Kidney (tissue), 14 donors: ENCODE data around the gene FTH1. TPM values are rescaled to one million over a fixed set of nuclear protein-coding genes. Genes with fewer than 3 reads are reported as not detected.

Source experiments
- DNase-seq, 5 donors: peaks; one replicate each; pipeline ENCODE4 v3.0.0-alpha.2; 2013 to 2020
- FAIRE-seq: peaks from 2 replicates; lab custom pipeline; 2012; peaks lifted over from hg19 to GRCh38; lab: Jason Lieb, UNC
- H3K27ac ChIP-seq, 2 donors: one replicate each; pipeline ENCODE4 v1.7.0; 2013; ENCODE audit warnings: low read depth in 2 of 2, low read length in 2 of 2, inconsistent platforms in 1 of 2
- H3K27me3 ChIP-seq: one replicate; pipeline ENCODE4 v1.7.1; 2013; ENCODE audit warnings: low read length, inconsistent platforms; ENCODE audit not compliant: control insufficient read depth, insufficient read depth
- H3K36me3 ChIP-seq, 3 donors: one replicate each; pipeline versions ENCODE4 v1.7.0 to v1.7.1; 2013; ENCODE audit warnings: low read length in 3 of 3, control low read depth in 1 of 3, inconsistent platforms in 1 of 3; ENCODE audit not compliant: insufficient read depth in 3 of 3, control insufficient read depth in 2 of 3
- H3K4me1 ChIP-seq, 3 donors: one replicate each; pipeline versions ENCODE4 v1.7.0 to v1.7.1; 2013; ENCODE audit warnings: low read length in 3 of 3, inconsistent platforms in 1 of 3, low read depth in 1 of 3; ENCODE audit not compliant: control insufficient read depth in 2 of 3, insufficient read depth in 2 of 3
- H3K4me3 ChIP-seq, 3 donors: one replicate each; pipeline versions ENCODE4 v1.7.0 to v1.8.1; 2013; ENCODE audit warnings: low read length in 3 of 3, control low read depth in 1 of 3, inconsistent platforms in 1 of 3
- H3K9ac ChIP-seq, 3 donors: one replicate each; pipeline versions ENCODE4 v1.7.0 to v1.7.1; 2013; ENCODE audit warnings: low read length in 3 of 3, control low read depth in 1 of 3, inconsistent platforms in 1 of 3
- H3K9me3 ChIP-seq, 3 donors: one replicate each; pipeline versions ENCODE4 v1.7.0 to v1.7.1; 2013; ENCODE audit warnings: low read length in 3 of 3, control low read depth in 1 of 3, inconsistent platforms in 1 of 3; ENCODE audit not compliant: control insufficient read depth in 2 of 3, insufficient read depth in 1 of 3
- intact Hi-C: fragments of 100-400 bp; cut with DNase I; formaldehyde crosslinking; loops from one replicate; pipeline ENCODE4 v1.11.1; 2022
- polyA plus RNA-seq: library from polyadenylated mRNA; stranded (reverse); fragments of 350-450 nt; fragmentation: Illumina TruSeq; extraction: RNeasy Lipid Tissue Mini Kit (QIAGEN cat#74804); gene quantifications from one replicate; pipeline ENCODE4 v1.2.3, GENCODE V29; 2014; ENCODE audit warnings: low read depth, low replicate concordance; ENCODE audit not compliant: insufficient read depth
- total RNA-seq: library from RNA; stranded (reverse); fragmentation: NEBNext Ultra II Directional; extraction: Animal tissue kit (Norgen Biotek cat#: 25700); gene quantifications from one replicate; pipeline ENCODE4 v1.2.1, GENCODE V29; 2021
- TF ChIP-seq, protein P1 (sequence below): IDR thresholded peaks from 3 replicates; pipeline ENCODE4 v1.5.1; 2012; ENCODE audit warnings: mild to moderate bottlenecking, moderate library complexity, borderline replicate concordance; ENCODE audit not compliant: insufficient read depth; ENCODE audit errors: extremely low read depth
- donor health status: control.
- donor health status: control.
- donor health status: control.
- donor health status: control.
- donor health status: control.
- donor health status: DM: yes; HTN: yes; CAD: no.
- donor health status: Normal renal cell carcinoma (clear cell type).

Gene FTH1
- total and polyA plus RNA-seq, 2 donors from 2014 or later, result 3,221 to 7,914 TPM

DNA sequence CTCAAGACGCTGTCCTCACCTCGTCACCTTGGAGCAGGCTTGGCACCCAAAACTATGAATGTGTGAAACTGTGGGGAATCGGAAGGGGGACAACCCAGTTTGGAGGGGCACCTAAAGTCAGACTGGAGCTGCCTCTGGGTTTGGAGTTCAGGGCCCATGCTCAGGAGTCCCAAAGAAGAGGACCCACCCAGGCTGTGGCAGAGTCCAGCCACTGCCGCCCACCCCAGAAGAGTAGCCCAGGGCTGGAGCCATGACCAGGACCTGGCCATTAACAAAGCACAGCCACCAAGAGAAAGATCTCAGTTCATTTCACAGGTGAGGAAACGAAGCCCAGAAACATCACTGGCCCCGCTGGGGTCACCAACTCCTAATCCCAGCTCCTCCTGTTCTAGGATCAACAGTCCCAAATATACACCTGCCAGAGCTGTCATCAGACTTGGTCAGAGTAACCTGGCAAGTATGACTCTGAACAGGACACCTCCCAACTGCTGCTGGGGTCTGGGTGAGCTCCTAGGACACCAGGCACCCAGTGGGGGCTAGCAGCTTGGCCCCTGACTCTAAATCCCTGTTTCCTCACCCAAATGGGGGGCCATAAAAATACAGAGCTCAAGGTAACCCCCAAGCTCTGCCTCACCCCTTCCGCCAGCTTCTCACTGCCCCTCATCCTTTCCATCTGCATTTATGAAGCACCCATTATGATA, 52.8 kb downstream of the FTH1 start:
- Histone ChIP-seq H3K27me3 (no peaks in the 10 kb centered on the region), H3K4me1 (peaks cover 0 to 22% (median 5%) of the 10 kb centered on the region in 3 donors), H3K4me3 (no peak overlapping the region), H3K27ac (no peak overlapping the region), H3K9ac (no peak overlapping the region), H3K9me3 (no peaks in the 10 kb centered on the region), H3K36me3 (no peaks in the 10 kb centered on the region)
- FAIRE-seq (no peak), DNase-seq (no peak)
- TF ChIP-seq, protein P1, sequence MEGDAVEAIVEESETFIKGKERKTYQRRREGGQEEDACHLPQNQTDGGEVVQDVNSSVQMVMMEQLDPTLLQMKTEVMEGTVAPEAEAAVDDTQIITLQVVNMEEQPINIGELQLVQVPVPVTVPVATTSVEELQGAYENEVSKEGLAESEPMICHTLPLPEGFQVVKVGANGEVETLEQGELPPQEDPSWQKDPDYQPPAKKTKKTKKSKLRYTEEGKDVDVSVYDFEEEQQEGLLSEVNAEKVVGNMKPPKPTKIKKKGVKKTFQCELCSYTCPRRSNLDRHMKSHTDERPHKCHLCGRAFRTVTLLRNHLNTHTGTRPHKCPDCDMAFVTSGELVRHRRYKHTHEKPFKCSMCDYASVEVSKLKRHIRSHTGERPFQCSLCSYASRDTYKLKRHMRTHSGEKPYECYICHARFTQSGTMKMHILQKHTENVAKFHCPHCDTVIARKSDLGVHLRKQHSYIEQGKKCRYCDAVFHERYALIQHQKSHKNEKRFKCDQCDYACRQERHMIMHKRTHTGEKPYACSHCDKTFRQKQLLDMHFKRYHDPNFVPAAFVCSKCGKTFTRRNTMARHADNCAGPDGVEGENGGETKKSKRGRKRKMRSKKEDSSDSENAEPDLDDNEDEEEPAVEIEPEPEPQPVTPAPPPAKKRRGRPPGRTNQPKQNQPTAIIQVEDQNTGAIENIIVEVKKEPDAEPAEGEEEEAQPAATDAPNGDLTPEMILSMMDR, result no peak
- intact Hi-C loops, result no loop called here

Other genes with a start within 250 kb of the FTH1 start
- gene MYRF, start 215.0 kb downstream of the FTH1 start, total RNA-seq, result 36.3 TPM
- 6.0 TPM for gene MYRF, start 215.0 kb downstream of the FTH1 start, polyA plus RNA-seq
- 92.1 TPM for gene TMEM258, start 175.0 kb downstream of the FTH1 start, total RNA-seq
- gene TMEM258, start 175.0 kb downstream of the FTH1 start, polyA plus RNA-seq, result 228 TPM
- gene FEN1, start 174.7 kb downstream of the FTH1 start, total RNA-seq, result 8.8 TPM
- 8.5 TPM for gene FEN1, start 174.7 kb downstream of the FTH1 start, polyA plus RNA-seq
- gene FADS1, start 150.6 kb downstream of the FTH1 start, total RNA-seq, result 19.5 TPM
- gene FADS1, start 150.6 kb downstream of the FTH1 start, polyA plus RNA-seq, result 6.7 TPM
- gene FADS2, start 139.3 kb downstream of the FTH1 start, total RNA-seq, result 49.2 TPM
- 9.8 TPM for gene FADS2, start 139.3 kb downstream of the FTH1 start, polyA plus RNA-seq
- 58.2 TPM for gene FADS3, start 76.1 kb downstream of the FTH1 start, total RNA-seq
- 20.5 TPM for gene FADS3, start 76.1 kb downstream of the FTH1 start, polyA plus RNA-seq
- 14.6 TPM for gene RAB3IL1, start 50.1 kb downstream of the FTH1 start, total RNA-seq
- 27.8 TPM for gene RAB3IL1, start 50.1 kb downstream of the FTH1 start, polyA plus RNA-seq
- gene BEST1, start 17.3 kb downstream of the FTH1 start, total RNA-seq, result 7.1 TPM
- 0.62 TPM for gene BEST1, start 17.3 kb downstream of the FTH1 start, polyA plus RNA-seq
- gene INCENP, start 156.4 kb upstream of the FTH1 start, total RNA-seq, result 17.5 TPM
- 2.9 TPM for gene INCENP, start 156.4 kb upstream of the FTH1 start, polyA plus RNA-seq
- gene SCGB1D1, start 222.6 kb upstream of the FTH1 start, total RNA-seq, result not detected
- not detected for gene SCGB1D1, start 222.6 kb upstream of the FTH1 start, polyA plus RNA-seq
- 2.2 TPM for gene SCGB2A1, start 241.0 kb upstream of the FTH1 start, total RNA-seq
- 1.7 TPM for gene SCGB2A1, start 241.0 kb upstream of the FTH1 start, polyA plus RNA-seq